ENCODE results near the gene GOSR2.

DNA sequence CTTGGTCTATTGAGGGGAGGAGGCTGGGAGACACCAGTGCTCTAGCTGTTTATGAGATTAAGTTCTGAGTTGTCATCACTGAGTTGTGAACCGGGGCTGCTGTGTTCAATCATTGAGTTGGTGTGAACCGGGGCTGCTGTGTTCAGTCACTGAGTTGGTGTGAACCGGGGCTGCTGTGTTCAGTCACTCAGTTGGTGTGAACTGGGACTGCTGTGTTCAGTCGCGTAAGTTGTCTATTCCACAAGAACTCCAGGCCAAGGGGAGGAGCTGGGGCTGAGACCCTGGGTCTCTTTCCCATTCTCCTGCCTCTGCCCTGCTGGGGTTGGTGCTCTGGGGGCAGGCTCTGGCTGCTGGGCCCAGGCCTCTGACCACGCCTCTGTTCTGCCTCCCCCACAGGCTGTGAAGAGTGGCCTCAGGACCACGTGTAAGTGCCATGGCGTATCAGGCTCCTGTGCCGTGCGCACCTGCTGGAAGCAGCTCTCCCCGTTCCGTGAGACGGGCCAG, 47.1 kb upstream of the GOSR2 start:
- TF ChIP-seq, protein P1, sequence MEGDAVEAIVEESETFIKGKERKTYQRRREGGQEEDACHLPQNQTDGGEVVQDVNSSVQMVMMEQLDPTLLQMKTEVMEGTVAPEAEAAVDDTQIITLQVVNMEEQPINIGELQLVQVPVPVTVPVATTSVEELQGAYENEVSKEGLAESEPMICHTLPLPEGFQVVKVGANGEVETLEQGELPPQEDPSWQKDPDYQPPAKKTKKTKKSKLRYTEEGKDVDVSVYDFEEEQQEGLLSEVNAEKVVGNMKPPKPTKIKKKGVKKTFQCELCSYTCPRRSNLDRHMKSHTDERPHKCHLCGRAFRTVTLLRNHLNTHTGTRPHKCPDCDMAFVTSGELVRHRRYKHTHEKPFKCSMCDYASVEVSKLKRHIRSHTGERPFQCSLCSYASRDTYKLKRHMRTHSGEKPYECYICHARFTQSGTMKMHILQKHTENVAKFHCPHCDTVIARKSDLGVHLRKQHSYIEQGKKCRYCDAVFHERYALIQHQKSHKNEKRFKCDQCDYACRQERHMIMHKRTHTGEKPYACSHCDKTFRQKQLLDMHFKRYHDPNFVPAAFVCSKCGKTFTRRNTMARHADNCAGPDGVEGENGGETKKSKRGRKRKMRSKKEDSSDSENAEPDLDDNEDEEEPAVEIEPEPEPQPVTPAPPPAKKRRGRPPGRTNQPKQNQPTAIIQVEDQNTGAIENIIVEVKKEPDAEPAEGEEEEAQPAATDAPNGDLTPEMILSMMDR (conservative IDR thresholded peaks at IDR 0.05) = no peak
- no peak for TF ChIP-seq EZH2 (IDR thresholded peaks at IDR 0.05; ENCODE audit: low read depth)
